Activated CD8-positive, alpha-beta memory T cell treated with anti-CD3 and anti-CD28 coated beads for 4 hours (primary cell): ENCODE results near the gene LARGE1.

Experiments
- DNase-seq, 2 donors: peaks; one replicate each; pipeline ENCODE4 v3.0.0-alpha.2; 2020; ENCODE audit warnings: low read depth in 2 of 2

Gene LARGE1

DNA sequence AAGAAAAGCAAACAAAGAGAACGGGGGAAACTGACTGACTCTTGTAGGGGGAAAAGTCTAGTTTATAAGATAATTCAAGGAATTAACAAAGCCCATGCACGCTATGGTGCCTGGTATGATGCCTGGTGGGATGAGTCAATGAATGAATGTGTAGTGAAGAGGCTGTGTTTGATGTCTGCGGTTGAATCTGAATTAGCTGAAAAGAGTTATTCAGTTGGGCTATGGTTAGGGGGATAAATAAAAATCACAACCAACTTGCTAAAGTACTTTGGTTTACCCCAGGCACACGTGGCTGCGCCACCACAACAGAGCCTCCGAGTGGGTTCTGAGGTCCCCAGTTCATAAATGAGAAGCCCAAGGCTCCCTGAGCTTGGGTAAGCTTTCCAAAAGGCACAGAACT, 492.8 kb downstream of the LARGE1 start:
- DNase-seq = no peak

DNA sequence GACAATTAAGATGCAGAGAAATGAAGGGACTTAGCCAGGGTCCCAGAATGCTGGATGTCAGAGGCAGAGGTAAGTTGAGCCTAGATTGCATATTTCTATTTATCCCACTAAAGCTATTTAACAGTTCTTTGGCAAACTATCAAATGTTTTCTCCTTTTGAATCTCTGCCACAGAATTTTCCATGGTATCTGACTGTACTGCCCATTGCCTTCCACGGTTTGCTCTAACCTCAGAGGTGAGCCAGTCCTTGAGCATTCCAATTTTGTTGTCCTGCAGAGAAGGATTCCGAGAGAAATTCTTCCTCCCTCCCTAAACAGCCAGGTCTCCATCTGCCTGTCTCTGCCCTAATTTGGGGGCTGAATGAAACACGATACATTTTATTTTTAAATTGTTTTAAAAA, 493.8 kb downstream of the LARGE1 start:
- DNase-seq = no peak

DNA sequence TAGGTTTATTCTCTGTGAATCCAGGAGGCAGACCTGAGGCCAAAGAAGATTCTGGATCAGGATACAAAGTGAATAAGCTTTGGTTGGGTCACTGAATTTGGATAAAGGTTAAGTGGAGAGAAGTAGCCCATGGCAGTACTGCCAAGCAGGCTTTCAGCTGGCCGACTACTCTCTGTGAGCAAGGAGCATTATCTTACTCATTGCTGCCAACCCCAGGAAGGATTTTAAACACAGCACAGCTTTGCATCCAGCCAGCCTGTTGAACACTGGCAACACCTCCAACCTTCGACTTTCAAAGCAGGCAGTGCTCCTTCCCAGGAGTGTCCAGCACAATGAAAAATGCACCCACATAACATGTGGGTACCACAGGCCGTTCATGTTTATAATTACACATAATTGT, 498.4 kb downstream of the LARGE1 start:
- DNase-seq = no peak

DNA sequence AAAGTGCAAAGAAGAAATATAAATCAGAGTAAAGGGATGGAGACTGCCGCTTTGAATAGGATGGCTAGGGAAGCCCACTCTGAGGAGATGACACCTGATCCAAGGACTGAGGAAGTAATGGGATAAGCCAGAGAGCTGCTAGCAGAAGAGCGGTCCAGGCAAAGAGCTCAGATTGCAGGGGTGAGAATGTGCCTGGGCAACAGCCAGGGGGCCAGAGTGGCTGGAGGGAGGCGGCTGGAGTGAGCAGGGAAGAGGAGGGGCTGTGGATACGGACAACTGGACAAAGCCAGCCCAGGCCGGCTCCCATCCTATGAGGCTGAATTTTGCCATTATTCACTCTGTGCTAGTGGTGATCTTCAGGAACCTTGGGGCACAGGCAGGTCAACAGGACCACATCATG, 501.8 kb downstream of the LARGE1 start:
- DNase-seq = no peak

DNA sequence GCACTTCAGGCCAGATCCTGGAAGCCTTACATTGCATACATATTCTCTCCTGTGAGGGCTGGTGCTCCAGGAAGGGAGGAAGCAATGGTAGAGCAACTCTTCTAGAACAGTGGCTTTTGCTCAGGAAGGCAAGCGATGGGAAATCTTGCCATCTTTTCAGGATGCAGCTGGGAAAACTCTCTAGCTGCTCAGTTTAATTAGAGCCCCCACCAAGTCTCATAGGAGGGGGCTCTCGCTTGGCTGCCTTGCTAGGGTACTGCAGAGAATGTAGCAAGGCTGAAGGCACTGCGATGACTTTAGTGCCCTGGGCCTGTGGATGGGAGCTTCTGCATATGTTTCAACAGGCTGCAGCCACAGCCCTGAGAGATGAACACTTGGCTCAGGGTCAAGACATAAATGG, 504.9 kb downstream of the LARGE1 start:
- DNase-seq = no peak

DNA sequence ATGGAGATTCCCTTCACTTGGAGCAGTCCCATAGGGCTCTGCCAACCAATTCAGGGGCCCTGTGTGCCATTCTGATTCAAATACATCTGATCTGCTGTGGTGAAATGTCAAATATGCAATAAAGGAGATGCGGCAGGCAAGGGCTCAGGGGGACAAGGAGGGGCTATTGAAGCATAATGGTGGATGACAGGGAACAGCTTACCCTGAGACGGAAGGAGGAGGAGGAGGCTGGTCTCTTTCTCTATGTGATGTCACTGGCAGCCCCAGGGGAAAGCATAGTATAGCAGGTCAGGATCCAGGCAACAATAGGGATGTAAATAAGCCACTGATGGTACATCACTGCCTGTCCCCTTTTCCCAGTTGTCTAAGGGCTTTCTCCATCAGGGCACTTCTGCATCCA, 511.2 kb downstream of the LARGE1 start:
- no peak for DNase-seq

DNA sequence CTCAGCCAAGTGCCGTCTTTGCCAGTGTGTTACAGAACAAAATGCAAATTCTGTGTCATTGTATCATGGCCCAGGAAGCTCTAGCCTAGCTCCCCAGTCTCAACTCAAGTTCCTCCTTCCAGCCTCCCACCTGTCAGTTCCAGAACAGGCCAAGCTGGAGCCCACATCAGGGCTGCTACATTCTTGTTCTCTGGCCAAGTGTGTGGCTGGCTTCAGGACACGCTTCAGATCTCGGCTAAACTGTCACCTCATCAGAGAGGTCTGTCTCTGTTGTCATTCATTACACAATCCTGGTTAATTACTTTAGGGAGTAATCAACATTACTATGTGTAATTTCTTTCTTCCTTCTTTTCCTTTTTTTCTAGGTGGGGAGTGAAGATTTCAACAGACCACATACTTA, 515.1 kb downstream of the LARGE1 start:
- no peak for DNase-seq

DNA sequence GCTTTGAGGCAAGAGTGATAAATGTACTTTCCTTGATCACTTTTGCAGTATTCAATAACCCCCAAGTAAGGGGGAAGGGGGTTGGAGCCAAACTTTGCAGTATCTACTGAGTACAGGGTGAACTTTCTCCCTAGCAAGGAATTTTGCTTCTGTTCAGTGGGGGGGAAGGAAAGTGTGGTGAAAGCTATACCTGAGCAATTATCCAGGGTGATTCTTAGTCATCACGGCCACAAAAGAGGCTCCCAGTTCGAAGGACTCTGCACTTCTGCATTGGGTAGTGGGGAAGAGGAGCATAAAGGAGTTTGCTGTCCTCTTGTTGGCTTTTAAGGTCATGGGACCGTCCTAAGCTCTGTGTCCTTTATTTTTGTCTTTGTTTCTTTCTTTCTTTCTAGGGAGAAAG, 515.6 kb downstream of the LARGE1 start:
- no peak for DNase-seq

DNA sequence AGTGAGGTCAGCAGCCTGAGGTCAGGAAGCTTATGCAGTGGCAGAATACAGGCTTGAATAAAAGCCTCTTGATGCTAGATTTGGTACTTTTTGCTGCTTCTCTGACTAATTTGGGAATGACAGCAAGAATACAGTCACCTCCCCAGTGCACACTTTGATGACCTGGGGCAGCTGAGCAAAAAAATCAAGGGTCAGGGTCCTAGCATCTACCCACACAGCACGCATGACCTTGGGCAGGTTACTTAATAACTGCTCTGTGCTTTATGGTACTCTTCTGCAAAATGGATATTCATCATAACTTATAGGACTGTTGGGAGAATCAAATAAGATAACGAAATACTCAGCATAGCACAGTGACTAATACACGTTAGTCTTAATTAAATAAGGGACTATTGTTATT, 518.0 kb downstream of the LARGE1 start:
- DNase-seq = no peak

DNA sequence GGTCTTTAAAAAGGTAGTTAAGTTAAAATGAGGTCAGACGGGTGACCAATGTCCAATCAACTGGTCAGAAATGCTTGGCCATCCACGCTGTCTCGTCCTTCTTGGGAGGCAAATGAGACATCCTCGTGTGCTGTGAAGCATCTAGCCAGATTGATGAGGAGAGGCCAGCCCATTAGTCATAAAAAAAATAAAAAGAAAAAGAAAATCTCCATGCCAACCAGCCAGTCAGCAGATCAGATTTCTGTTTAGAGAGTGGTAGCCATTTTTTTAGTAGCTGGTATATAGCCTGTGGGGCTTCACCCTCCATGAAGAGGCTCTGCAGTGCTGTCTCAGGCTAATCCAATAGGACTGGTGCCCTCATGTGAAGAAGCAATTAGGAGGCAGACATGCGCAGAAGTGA, 519.0 kb downstream of the LARGE1 start:
- no peak for DNase-seq

DNA sequence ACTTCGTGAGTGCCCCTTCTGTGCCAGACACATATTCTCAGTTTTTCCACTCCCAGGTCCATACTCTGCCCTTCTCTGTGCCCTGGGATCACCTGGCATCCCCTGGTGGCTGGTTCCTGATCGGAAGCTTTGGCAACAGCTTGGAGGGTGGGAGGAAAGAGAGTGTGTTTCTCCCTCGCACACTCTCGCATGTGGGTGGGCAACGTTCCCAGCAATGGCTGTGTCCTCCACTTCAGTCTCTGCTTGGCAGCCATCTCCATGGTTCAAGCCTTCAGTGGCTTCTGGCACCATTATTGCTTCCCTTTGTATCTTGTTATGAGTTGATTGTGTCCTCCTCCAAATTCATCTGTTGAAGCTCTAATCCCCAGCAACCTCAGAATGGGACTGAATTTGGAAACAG, 519.4 kb downstream of the LARGE1 start:
- no peak for DNase-seq

DNA sequence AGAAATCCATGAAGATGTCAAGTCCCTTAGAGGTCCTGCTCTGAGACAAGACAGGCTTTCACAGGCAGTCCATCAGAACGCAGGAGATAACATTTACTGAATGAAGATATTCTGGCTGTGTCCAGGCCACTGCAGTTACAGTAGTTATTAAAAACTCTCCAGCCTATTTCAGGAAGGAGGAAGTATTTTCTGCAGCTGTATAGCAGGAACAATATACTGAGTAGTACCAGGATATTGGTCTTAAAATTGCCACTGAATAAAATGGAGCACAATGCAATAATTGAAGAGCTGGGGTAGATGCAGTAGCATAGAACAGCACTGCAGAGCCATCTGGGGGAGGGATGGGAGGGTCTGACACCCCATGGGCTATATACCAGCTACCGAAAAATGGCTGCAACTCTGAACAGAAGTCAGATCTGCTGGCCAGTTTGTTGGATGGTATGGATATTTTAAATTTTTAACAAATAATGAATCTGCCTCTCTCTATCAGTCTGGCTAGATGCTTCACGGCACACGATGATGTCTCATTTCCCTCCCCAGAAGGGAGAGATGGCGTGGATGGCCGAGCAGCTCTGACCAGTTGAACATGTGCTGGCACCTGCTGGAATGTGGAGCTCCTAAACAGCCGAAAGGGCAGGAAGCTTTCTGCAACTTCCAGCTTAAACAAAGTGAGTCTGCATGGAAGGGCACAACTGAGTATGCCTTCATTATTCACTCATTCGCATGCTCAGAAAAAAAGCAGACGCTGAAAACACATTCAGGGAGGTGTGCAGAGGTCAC, 520.0 kb downstream of the LARGE1 start:
- DNase-seq = no peak

DNA sequence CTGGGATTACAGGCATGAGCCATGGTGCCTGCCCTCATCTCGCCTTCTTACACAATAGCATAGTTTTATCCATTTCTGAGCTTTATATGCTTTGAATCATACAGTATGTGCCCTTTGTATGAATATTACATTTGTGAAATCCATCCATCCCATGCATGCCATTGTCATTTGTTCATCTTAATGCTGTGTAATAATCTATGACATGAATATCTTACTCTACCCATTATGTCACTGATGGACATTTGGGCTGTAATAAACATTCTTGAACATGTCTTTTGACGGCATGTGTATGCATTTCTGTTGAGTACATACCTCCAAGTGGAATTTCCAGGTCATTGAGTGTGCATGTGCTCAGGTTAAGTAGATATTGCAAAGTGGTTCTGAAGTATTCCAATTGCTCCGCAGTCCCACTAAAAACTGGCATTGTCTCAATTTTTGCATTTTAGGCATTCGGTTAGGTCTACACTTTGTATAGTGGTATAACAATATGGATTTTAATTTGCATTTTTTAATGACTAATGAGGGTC, 522.8 kb downstream of the LARGE1 start:
- DNase-seq = no peak

DNA sequence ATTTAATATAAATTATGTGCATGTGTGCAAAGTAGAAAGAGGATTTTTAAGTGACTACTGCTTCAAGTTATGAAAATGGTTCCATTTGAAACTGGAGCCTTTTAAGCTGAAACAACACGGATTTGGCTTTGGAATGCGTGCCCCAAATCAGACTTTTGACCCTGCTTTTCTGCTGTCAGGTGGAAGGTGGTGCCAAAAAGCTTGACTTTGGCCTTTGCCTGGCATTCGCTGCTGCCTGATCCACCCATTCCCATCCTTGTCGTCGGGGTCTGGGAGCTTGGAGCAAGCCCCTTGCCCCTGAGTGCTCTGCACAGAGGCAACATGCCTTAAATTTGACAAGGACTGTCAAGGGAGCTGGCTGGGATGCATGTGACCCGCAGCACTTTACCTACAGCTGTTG, 526.8 kb downstream of the LARGE1 start:
- DNase-seq = no peak

DNA sequence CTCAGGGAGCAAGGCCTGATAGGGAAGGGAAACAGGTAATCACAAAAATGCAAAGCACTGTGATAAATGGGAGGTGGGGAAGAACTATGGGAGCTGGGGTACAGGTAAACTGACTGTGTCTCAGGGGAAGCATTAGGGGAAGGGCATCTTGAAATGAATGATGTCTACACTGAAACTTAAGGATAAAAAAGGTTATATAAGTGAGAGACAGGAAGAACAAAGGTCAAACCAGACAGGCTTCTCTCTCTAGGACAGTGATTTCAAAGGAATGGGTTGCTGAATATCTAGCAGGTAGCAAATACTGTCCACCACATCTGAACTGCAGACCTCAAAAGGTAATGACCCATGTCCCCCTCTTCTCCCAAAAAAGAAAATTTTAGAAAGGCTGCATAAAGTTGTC, 529.0 kb downstream of the LARGE1 start:
- no peak for DNase-seq

DNA sequence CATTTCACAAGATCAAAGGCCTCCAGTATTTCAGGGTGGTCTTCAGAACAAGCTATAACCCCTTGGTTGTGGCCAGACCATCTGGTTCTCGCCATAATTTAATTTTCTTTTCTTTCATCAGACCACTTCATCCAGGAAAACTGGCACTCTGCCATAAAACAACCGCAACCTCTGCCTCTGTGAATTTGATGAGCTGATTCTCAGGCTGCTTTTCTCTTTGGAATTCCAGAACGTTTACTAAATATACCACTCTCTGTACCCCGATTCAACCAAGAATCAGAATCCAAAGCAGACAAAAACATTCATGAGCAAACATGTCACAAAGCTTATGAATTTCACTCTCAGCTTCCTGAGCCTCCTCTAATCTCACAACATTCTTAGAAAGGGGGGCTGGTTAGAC, 530.3 kb downstream of the LARGE1 start:
- no peak for DNase-seq

DNA sequence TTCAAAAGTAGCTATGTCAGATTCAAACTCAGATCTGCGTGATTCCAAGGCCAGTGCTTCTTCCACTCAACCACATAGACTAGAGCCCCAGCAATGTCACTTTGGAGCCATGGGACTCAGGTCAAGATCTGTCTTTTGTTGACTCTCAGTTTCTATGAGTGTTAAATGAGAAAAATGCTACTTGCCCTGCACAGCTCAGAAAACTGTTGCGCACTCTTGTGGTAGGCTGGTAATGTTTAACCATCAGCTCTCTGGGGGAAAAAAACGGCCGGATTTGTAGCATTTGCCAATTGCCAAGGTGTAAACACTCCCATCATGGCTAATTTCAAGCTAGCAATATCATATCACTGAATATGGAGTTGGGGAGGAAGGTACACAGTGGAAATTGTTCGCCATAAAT, 534.0 kb downstream of the LARGE1 start:
- DNase-seq = no peak

DNA sequence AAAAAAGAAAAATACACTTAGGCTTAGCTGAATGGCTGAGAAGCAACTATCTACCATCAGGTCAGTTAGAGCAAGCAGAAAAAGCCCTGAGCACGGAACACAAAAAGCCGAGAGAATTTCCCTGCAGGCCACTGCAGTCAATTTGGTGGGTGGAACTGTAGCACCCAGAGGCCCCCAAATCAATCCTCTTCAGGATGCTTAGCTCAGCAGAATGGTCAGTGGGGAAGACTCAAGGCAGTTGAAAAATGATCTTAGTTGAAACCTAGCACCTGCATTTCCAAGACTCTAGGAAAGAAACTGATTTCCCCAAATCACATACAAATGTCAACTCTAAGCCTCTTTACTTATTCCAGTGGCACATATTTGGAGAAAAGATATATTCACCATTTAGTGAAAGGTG, 534.7 kb downstream of the LARGE1 start:
- no peak for DNase-seq

DNA sequence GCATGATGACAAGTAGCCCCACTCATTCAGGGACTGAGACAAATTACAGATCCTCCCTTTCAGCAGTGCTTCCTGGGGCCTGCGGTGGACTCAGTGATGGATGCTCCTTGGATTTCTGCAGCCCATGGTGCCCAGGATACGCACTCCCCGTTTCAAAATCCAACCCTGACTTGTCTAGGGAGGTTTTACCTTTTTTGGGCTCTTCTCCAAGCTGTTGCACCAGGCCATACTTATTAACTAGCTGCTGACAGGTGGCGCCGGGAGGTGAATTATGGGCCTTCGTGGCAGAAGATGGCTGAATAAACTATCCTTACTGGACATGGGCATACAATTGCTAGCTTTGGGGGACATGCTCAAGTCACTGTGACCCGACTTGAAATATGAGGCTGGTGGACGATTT, 537.8 kb downstream of the LARGE1 start:
- DNase-seq = no peak

DNA sequence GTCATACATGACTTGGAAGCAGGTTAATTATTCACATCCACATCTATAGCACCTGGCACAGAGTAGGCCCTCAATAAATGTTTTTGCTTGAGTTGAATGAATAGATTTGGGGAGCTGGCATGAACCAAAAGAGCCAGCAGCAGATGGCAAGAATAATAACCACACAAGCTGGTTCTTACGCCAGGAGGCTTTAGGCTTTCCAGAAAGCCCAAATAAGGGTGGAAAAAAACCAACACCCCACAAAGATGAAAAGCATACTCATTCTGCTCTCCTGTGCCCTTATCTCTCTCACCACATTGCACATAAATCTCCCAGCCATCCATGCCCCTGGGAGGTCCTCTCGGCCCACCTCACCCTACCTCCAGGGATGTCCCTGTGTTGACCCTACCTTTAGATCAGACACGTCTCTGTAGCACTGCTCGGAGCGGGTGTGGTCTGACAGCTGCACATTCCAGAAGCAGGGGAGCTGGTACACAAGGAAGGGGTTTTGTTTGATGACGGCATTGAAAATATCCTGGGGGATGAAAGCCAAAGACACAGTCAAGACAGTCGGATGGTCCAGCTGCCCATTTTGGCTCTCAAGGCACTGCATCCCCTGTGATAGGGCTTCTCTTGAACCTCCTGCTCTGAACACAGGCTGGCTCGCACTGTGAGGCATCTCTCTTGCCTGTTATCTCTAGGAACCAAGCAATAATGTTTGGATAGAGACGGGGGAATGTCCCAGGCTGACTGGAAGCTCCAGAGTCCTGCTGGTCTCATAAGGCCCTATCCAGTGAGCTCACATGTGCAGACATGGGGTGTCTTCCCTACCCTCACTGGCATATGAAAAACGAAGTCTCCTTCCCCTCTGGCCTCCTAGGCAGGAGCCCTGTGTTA, 538.5 kb downstream of the LARGE1 start:
- no peak for DNase-seq

DNA sequence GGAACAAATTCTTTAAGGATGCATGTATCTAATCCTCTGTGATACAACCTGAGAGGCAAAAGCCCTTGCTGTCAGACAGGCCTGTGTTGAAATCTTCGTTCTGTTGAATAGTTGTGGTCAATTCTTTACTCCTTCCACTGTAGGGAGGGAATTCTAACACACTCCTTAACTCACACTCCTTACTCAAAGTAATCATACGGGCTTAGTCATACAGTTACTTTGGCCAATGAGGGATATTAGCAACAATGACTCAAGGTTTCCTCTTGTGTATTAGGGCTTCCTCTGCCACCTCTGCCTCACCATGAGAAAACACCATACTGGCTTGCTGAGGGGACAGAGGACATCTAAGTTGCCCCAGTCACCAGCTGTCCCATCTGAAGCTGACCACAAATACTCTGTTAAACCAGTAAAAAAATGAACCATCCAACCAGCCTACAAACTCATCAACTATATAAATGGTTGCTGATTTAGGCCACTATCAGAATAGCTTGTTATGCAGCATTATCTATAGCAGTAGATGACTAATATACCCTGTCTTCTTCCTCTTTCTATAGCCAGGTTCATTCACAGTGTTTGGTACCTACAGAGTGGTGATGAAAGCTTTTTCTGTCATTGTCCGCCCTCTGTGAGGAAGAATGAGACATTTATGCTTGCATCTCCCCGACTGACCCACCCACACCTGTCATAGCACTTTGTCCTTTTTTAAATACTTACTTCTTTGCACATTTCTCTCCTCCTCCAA, 539.3 kb downstream of the LARGE1 start:
- DNase-seq = no peak

DNA sequence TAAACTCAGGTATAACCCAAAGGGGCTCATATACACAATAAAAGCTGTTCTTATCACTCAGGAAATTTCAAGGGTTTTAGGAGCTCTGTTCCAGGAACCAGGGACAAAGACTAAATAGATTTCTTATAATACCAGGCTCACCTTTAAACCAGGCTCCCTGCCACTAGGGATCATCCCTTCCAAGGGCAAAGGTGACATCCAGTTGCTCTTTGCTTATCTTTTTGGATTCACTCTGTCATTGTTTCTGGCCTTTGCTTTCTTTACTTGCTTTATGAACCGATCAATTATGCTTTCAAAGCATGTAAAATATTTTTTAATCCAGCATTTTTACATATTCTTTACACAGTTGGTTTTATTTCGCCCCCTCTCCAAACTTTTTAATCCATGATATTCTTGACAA, 540.4 kb downstream of the LARGE1 start:
- DNase-seq = no peak
